Activated CD4-positive, alpha-beta T cell treated with anti-CD3 and anti-CD28 coated beads, Interleukin-2, amount 50 U/mL, for 16 hours (primary cell): ENCODE data around the gene FPR2.
"Not testable (repeated sequence)": the region's sequence is repeated elsewhere in the genome, so short reads cannot be mapped to it uniquely, and the experiment has no call there.

Experiments
- DNase-seq: peaks from one replicate; pipeline ENCODE4 v3.0.0-alpha.2; 2020

The FPR2 gene

DNA sequence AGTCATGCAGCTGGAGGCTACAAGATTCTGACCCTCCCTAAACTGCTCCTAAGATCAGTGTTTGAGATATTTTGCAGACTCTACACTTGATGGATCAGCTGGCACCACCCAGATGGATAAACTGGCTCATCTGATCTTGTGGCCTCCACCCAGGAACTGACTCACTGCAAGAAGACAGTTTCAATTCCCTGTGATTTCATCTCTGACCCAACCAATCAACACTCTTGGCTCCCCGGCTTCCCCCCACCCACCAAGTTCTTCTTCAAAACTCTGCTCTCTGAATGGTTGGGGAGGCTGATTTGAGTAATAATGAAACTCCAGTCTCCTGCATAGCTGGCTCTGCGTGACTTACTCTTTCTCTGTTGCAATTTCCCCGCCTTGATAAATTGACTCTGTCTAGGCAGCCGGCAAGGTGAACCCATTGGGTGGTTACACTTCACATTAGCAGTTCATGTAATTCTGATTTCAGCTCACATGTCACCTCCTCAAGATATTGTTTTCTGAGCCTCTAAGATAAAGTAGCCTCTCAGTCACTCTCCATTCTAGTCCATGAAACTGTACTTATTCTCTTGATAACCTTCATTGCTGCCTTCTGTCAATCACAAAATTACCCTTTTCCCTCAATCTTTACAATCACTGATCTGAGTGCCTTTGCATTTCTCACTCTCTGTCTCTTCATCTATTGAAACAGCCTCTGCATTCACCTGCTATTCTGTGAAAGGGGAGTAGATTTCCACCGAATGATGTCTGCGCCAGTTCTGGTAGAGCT lies 24.1 kb downstream of the FPR2 start:
- DNase-seq, result peak; percentile 55

DNA sequence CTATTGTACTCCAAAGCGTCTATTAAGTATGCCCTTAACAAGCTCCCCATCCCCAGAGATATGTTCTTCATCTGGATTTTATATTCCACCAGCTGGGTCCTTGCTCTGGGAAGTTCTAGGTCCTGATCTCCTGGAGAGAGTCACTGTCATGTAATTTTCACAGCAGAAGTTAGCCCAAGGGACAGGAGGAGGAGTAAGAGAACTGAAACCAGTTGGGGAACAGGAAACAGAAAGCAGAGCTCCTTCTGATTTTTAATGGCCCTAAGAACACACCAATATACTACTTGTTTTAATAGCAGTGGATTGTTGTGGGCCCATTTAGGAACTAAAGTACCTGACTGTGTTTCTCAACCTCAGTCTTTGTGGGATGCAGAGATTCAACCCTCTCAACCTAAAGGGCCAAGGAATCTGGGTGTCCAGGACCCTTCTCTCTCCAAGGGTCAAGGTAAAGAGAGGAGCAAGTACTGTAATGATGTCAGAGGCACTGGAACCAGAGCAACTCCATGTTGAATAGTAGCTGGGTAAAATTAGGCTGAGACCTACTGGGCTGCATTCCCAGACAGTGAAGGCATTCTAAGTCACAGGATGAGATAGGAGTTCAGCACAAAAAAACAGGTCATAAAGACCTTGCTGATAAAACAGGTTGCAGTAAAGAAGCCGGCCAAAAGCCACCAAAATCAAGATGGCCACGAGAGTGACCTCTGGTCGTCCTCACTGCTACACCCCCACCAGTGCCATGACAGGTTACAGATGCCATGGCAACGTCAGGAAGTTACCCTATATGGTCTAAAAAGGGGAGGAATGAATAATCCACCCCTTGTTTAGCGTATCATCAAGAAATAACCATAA lies 25.9 kb downstream of the FPR2 start:
- no peak for DNase-seq

GRCh38 chr19:51788029-51788428 lies 27.0 kb downstream of the FPR2 start:
- no peak for DNase-seq

DNA sequence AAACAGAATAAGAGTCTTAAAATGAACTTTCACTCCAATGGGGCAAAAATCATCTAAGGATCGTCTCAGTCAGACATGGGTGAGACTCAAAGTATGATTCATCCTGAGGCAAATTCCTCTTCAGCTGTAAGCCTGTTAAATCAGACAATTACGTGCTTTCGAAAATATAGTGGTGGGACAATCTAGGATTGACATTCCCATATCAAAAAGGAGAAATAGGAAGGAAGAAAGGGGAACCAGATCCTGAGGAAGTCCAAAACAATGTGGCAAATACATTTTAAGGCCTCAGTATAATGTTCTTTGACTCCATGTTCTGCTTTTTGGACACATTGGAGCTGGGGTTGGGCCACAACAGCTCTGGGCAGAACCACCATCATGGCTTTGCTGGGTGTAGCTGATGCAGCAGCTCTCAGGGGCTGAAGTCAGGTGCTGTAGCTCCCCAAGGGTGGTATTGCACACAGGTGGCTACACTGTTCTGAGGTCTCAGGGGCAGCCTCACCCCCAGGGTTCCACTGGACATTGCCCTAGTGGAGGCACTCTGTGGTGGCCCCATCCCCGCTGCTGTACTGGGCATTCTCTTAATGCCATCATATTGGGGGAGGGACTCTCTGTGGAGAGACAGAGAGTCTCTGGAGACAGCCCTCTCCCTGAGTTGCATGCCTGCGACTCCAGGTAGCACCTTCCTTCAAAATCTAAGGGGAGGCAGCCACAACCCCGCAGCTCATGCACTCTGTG lies 28.2 kb downstream of the FPR2 start:
- no peak for DNase-seq

GRCh38 chr19:51792932-51793331 lies 32.0 kb downstream of the FPR2 start:
- no peak for DNase-seq

- DNase-seq, result no peak
Measured at GRCh38 chr19:51793994-51794393, 33.0 kb downstream of the FPR2 start.

DNA sequence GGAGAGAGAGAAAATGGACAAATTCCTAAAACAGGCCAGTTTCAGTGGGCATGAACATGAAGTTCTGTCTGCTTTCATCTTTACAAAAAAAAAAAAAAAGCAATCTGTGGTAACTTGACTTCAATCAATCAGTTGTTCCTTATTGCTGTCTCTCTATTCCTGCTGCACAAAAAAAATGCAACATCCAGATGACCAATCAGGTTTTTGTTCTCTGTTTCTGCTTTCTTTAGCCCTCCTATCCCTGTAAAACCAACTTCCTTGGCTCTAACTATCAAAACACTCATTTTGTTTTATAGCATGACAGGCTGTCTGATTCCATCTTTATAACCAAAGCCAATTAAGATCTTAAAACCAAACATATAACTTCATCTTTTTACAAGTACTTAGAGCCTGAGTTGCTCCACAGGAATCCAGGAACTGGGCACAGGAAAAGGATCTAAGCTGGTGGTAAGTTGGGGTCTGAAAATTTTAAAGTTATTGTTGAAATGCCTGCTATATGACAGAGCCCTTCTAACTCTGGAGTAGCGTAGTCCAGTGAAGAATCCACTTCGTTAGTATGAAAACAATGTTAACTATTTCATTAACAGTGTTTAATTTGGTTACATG lies 34.0 kb downstream of the FPR2 start, which contains the start of gene FPR3:
FPR3 (plus strand) TSS at position 273 of the 606 bp plus-strand sequence. CDS start 28,592 bp downstream, outside the sequence.
- DNase-seq, result no peak

DNA sequence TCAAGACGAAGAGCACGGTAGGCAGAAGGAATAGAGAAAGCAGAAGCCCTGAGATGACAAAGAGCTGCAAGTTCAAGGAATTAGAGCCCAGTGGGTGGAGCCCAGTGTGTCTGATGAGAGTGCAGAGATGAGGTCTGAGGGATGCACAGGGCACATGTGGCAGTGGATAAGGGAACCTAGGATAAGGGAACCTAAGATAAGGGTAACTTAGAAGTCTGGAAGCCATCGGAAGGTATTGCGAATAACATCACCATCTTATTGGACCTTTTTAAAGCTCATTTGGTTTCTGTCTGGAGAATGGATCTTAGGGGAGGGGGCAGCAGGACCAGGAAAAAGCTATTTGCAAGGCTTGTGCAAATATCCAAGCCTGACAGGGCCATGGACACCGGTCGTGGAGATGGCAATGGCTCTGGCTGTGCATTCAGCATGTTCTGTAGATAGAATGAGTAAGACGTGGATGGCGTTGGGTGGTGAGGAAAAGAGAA lies 35.3 kb downstream of the FPR2 start:
- DNase-seq, result no peak

GRCh38 chr19:51797480-51797879 lies 36.5 kb downstream of the FPR2 start:
- no peak for DNase-seq

- no peak for DNase-seq
Measured at GRCh38 chr19:51798062-51798461, 37.1 kb downstream of the FPR2 start.

DNA sequence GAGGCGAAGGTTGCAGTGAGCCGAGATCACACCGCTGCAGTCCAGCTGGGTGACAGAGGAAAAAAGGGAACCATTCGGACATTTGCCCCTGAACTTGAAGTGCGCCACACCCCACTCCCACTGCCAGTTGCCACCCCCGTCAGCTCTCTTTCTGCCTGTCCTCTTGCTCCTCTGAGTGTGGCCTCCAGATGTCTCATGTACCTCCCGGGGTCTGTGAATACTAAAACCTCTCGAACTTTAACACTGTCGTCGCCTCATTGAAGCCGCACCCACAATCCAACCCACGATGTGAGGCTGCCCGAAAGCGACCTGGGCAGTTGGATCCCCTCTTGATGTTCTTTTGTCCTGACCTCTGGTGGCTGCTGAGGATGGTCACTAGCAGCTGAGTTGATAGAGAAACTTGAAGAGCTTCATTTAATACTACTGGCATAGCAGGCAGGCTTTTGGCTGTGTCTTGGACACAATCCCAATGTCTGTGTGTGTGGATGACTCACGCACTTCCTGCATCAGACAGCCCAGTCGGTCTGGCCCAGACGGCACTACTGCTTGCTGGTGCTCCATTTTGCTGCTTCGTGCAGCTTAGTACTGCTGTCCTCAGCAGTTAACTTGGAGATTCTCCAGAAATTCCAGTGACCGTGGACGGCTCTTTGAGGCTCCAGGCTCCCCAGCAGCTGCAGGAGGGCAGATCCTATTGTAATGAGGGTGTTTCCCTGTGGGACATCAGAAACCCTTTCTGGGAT lies 38.2 kb downstream of the FPR2 start:
- DNase-seq, result no peak

- DNase-seq, result no peak
Measured at GRCh38 chr19:51799774-51800472, 38.9 kb downstream of the FPR2 start.

DNA sequence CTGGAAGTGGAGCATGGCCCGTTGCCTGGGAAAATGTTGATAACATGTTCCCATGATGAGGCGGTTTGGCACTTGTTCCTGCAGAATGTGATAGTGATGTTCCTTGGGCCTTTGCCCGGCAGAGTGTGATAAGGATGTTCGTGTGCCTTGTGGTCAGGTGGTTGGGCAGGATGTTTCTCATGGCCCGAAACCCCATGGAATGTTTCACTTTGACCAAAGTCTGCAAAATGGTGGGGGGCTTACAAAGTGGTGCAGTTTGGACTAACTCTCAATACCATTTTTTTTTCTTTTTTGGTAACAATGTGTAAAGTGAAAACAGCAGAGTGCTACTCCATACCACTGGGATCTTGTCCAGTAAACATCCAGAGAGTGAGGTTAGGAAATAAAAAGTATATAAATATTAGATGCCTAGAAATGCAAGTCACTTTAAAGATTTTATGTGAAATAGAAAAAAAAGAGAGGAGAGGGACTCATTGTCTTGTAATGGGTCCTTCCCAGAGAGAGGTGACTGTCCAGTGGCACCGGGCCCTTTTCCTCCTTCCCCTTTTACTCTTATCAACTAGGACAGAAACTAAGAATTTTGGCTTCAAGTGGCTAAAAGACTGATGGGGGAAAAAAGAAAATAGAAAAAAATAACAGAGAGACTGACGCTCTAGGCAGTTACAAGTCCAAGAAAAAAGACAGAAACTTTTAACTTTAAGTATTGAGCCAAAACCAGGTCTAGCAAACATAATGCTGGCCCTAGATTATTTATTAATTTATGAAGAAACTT lies 39.7 kb downstream of the FPR2 start:
- DNase-seq, result no peak

GRCh38 chr19:51802775-51803174 lies 41.8 kb downstream of the FPR2 start:
- no peak for DNase-seq

DNA sequence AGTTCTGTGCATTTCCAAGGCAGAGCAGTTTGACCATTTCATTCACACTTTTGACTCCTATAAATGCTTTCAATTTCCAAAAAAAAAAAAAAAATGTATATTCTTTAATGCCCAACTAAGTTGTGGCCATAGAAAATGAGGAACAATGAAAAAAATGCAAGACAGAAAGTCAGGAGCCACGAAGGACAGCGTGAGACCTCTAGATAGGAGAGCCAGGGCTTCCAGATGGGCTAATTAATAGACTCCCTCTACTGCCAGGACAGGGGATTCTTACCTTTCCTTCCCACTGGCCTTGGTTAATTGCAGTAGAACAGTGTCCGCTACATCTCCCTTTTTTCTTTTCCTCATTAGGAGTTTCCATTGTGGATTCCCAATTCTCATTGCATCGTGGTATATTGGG lies 42.5 kb downstream of the FPR2 start:
- DNase-seq, result no peak

DNA sequence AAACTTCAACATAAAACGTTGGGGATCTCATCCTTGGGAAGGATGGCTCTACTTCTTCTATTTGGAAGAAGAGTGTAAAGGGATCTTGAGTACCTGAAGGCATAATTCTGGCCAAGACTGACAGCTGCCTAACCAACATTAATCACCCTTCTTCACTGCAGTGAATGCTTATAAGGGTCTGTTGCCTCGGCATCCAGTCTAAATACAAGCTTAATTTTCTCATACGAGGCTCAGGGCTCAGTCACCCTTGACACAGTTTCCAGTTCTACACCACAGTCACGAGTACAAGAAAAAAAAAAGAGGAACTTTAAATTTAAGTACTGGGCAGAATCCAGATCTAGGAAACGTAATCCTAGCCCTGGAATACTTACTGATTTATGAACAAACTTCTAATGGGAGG lies 43.0 kb downstream of the FPR2 start:
- no peak for DNase-seq

DNA sequence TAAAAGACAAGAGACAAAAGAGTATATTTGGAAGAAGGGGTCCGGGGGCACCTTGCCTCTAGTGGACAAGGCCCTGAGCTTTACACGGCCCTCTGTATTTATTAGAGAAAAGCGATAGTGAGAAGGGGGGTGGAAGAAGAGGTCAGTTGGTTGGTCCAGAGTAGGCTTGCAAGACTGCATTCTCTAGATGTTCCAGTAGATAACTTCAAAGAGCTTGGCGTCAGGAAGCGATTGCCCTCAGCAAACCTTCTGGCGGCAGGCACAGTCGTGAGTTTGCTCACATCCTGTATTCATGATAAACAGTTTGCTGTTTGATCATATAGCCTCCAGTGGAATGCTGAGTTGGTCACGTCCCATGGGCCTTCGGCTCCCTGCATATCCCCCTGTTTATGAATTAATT lies 43.8 kb downstream of the FPR2 start:
- DNase-seq, result not testable (repeated sequence)

DNA sequence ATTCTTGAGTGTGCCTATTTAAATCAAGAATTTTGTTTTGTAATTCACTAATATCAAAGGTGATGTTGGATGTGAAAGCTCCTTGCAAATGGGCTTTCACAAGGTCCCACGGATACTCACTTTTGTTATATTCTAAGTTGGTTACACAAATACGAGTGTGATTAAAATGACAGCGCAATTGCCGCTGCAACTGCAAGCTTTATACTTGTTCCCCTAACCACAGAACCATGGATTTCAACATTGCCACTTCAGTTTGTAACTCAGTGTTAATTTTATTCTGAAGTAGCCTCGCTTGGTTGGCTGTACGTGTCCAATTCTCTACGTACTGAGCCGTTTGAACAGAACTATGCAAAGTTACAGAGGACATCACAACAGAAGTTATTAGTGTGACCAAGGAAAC lies 44.4 kb downstream of the FPR2 start:
- not testable (repeated sequence) for DNase-seq

GRCh38 chr19:51806571-51806970 lies 45.6 kb downstream of the FPR2 start:
- not testable (repeated sequence) for DNase-seq

DNA sequence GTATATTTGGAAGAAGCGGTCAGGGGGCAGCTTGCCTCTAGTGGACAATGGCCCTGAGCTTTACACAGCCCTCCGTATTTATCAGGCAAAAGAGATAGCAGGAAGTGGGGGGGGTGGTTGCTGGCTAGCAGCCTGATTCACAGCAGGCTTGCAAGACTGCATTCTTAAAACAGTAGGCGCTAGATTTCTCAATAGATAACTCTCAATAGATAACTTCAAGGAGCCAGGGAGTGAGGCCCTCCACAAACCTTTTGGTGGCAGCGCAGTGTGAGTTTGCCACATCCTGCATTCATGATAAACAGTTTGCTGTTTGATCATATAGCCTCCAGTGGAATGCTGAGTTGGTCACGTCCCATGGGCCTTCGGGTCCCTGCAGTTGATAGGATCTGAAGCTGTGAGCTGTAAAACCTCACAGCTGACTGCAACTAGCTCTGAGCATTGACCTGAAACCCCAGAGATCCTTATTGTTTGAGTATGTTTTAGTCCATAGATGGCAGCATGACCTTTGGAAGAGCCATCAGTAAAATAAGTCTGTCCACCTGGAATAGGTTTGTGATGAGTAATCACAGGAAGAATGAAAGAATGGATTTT lies 46.2 kb downstream of the FPR2 start:
- DNase-seq, result no peak
